ENCODE data around the gene SERINC4. TPM values are rescaled to one million over a fixed set of nuclear protein-coding genes. Genes with fewer than 3 reads are reported as not detected.
"Not testable (repeated sequence)": the region's sequence is repeated elsewhere in the genome, so short reads cannot be mapped to it uniquely, and the experiment has no call there.

Gene SERINC4
- total RNA-seq (2014; rRNA removed; shearing (Covaris generic)), result not detected in 2 replicates

DNA sequence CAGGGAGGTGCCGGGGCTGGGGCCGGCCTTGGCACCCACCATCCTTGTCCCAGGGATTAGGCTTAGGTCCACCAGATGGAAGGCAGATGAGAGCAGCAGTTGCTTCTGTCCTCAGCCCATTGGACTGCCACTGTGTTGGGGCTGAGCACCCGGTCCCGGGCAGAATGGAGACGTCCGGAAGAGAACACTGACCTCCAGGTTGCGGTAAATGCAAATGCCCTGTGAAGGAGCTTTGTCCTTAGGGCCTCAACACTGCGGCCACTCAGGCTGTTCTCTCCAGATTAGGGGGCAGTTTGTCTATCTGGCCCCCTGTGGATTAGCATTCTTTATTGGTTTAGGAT is at the start of gene SERINC4:
Gene SERINC4, minus strand, starts transcription at position 276 of the 341 bp plus-strand sequence. Its CDS starts 234 bp downstream, at position 42.
- DNase-seq (ENCODE audit: low read depth), result no peak

DNA sequence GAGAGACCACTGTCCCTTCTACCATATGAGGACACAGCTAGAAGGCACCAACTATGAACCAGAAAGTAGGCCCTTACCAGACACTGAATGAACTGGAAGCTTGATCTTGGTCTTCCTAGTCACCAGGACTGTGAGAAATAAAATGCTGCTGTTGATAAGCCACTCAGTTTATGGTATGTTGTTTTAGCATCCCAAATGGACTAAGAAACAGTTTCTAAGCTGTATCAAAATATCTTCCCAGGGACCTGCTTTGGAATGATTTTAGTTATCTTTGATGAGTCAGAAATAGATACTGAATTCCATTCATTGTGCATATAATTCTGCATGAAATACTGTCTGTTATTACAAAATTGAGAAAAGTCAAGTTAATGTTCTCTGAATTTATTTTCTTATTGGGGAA is 45.4 kb upstream of the SERINC4 start:
- no peak for DNase-seq (ENCODE audit: low read depth)

DNA sequence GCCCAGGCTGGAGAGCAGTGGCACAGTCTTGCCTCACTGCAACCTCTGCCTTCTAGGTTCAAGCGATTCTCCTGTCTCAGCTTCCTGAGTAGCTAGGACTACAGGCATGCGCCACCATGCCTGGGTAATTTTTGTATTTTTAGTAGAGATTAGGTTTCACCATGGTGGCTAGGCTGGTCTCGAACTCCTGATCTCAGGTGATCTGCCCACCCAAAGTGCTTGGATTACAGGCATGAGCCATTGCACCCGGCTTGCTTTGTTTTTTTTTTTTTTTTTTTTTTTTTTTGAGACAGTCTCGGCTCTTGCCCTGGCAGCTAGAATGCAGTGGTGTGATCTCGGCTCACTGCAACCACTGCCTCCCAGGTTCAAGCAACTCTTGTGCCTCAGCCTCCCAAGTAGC is 32.5 kb upstream of the SERINC4 start:
- not testable (repeated sequence) for DNase-seq (ENCODE audit: low read depth)

DNA sequence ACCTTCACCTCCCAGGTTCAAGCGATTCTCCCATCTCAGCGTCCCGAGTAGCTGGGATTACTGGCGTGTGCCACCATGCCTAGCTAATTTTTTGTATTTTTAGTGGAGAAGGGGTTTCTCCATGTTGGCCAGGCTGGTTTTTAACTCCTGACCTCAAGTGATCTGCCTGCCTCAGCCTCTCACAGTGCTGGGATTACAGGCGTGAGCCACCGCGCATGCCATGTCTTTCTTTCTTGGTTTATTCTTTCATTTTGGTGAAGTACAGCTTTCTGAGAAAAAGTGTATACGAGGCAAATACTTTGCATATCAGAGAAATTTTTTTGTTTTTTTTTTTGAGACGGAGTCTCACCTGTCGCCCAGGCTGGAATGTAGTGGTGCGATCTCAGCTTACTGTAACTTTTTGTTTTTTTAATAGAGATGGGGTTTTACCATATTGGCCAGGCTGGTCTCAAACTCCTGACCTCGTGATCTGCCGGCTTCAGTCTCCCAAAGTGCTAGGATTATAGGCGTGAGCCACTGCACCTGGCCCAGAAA is 31.6 kb upstream of the SERINC4 start:
- not testable (repeated sequence) for DNase-seq (ENCODE audit: low read depth)

DNA sequence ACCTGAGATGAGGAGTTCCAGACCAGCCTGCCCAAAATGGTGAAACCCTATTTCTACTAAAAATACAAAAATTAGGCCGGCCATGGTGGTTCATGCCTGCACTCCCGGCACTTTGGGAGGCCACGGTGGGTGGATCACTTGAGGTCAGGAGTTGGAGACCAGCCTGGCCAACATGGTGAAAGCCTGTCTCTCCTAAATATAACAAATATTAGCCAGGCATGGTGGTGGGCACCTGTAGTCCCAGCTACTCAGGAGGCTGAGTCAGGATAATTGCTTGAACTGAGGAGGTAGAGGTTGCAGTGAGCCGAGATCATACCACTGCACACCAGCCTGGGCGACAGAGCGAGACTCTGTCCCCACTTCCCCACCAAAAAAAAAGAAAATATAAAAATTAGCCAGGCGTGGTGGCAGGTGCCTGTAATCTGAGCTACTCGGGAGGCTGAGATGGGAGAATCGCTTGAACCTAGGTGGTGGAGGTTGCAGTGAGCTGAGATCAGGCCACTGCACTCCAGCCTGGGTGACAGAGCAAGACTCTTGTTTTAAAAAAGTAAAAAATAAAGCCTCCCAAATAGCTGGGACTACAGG is 30.8 kb upstream of the SERINC4 start:
- DNase-seq (ENCODE audit: low read depth), result not testable (repeated sequence)

DNA sequence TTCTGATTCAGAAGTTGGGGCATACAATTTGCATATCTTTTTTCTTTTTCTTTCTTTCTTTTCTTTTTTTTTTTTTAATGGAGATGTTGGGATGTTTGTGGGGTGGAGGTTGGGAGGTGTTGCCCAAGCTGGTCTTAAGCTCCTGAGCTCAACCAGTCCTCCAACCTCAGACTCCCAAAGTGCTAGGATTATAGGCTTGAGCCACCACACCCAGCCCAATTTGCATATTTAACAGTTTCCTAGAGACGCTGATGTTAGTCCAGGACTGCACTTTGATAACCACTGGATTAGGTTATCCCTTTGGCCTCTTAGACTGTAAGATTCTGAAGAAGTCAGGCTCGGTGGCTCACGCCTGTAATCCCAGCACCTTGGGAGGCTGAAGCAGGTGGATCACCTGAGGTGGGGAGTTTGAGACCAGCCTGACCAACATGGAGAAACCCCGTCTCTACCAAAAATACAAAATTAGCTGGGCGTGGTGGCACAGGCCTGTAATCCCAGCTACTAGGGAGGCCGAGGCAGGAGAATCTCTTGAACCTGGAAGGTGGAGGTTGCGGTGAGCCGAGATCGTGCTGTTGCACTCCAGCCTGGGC is 30.0 kb upstream of the SERINC4 start:
- DNase-seq (ENCODE audit: low read depth), result not testable (repeated sequence)

DNA sequence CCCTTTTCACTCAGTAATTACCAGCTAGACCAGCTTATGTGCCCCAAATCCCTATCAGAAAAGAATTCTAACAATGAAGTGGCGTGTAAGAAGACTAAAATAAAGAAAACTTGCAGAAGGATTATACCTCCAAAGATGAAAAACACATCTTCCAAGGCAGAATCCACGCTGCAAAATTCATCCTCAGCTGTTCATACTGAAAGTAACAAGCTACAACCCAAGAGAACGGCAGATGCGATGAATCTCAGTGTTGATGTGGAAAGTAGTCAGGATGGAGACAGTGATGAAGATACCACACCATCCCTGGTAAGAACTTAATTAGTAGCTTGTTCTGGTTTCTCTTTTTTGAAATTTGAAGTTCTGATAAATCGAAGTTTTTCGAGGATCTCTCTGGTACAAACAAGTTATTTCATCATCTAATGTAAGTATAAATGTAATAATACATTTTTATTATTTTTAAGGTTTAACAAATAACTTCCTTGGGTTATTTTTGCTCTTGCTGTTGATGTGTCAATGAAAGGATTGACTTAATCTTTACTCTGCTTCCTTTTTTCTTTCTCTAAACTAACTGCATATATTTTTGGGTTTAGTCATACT is 28.1 kb upstream of the SERINC4 start:
- peak; percentile 42 for DNase-seq (ENCODE audit: low read depth)

DNA sequence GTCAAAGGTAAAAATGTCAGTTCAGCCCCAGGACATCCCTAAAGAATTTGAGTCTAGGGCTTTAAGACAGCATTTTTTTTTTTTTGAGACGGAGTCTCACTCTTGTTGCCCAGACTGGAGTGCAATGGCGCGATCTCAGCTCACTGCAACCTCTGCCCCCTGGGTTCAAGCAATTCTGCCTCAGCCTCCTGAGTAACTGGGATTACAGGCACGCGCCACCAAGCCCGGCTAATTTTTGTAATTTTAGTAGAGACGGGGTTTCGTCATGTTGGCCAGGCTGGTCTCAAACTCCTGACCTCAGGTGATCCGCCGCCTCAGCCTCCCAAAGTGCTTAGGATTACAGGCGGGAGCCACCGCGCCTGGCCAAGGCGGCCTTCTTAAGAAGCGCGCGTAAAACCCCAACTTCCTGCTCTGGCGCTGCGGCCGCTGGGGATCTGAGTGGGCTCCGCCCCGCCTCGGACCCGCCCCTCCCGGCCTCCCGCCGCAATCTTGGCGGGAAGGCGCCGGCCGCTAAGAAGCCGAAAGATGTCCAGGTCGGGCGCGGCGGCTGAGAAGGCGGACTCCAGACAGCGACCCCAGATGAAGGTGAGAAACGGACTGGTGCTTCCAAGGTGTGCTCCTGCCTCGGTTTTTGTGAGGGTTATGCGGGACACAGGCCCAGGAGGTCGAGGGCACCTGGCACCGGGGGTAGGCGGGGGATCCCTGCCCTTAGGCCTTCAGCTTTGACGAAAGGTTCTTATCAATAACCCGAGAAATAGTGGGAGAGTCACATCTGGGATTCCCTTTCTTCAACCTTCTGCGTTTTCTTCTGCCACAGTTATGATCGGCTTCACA is 26.7 kb upstream of the SERINC4 start, which contains the start of gene WDR76:
Gene WDR76, plus strand, starts transcription at position 495 of the 834 bp plus-strand sequence. Its CDS starts 31 bp downstream, at position 526.
- peak; percentile 90 for DNase-seq (ENCODE audit: low read depth)

DNA sequence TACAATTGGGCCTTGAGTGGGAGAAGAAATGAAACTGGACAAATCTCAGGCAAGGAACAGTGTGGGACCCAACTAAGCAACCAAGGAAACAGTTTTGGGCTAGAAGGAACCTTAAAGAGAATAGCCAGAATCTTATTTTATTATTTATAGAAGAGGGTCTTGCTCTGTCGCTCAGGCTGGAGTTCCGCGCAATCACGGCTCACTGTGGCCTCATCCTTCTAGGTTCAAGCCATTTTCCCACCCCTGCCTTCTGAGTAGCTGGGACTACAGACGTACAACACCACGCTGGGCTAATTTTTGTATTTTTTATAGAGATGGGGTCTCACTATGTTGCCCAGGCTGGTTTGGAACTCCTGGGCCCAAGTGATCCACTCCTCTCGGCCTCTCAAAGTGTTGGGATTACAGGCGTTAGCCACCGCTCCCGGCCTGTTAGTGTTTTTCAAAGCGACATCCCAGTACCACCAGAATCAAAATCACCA is 26.0 kb upstream of the SERINC4 start:
- DNase-seq (ENCODE audit: low read depth), result no peak

DNA sequence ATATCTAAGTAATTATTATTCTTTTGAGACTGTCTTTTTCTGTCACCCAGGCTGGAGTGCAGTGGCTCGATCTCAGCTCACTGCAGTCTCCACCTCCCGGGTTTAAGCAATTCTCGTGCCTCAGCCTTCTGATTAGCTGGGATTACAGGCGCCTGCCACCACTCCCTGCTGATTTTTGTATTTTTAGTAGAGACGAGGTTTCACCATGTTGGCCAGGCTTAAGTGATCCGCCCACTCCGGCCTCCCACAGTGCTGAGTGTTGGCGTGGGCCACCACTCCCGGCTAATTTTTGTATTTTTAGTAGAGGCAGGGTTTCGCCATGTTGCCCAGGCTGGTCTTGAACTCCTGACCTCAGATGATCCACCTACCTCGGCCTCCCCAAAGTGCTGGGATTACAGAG is 25.3 kb upstream of the SERINC4 start:
- not testable (repeated sequence) for DNase-seq (ENCODE audit: low read depth)

DNA sequence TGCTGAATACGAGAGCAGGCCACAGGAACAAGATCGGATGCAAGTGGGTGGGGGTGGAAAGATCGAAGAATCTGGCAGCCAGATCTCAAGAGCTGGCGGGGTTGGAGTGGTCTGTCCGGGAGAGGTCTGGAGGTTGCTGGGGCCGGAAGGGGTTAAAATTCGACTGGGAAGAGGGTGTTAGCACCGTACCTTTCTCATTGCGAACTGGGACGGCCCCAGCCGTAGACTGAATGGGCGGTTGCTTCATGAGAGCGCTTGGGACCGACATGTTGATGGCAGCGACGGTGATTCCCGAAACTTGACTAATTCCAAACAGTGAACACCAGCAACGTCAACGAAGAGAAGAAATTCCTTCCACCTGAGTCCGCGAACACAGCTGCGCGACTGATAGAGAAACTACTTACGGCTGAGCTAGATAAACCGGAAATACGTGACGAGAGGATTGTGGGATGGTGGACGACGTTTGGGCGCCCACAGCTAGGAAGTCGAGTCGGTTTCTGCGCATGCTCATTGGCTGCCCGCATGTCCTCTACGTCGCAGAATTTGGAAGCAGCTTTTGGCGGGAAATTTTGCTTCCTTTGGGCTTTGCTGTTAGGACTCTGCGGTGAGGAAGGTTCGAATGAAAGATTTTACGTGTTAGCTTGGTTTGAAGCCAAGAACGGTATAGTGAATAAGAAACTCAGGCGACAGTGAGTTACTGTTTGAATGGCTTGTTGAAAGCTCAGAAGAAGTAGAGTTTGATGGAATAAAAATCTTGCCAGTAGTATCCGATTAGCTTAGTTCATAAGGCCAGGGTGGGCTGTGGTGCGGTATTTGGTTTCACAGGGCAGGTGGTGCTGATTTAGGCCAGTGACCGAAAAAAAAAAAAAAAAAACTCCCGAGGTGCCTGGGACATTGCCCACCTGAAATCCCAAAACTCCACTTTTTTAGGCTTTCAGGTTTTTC is 24.6 kb upstream of the SERINC4 start, which contains the start of gene MFAP1:
Gene MFAP1, minus strand, starts transcription at position 389 of the 945 bp plus-strand sequence. Its CDS starts 121 bp downstream, at position 268.
- peak; percentile 98 for DNase-seq (ENCODE audit: low read depth)

DNA sequence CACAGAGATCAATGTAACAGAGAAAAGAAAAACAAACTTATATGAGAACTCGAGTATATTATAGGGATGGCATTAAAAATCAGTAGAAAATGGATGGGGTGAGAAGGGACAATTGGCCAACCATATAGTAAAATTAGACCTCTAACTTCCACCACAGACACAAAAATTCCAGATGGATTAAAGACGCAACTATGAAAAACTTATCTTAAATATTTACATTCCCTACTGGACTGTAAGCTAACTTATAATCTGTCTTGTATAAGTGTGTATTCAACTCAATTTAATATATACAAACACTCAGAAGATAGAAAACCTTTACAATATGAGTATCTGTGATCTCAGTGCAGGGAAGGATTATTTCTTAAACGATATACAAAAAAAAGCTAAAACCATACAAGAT is 21.5 kb upstream of the SERINC4 start:
- DNase-seq (ENCODE audit: low read depth), result no peak

DNA sequence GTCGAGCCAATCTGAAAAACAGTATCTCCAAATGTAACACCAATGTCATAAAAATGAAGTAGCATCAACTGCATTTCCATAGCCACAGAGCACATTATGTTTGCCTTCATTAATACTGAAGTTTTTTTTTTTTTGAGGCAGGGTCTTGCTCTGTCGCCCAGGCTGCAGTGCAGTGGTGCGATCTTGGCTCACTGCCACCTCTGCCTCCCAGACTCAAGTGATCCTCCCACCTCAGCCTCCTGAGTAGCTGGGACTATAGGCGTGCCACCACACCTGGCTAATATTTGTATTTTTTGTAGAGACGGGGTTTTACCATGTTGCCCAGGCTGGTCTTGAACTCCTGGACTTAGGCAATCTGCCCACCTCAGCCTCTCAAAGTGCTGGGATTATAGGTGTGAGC is 15.0 kb upstream of the SERINC4 start:
- not testable (repeated sequence) for DNase-seq (ENCODE audit: low read depth)

DNA sequence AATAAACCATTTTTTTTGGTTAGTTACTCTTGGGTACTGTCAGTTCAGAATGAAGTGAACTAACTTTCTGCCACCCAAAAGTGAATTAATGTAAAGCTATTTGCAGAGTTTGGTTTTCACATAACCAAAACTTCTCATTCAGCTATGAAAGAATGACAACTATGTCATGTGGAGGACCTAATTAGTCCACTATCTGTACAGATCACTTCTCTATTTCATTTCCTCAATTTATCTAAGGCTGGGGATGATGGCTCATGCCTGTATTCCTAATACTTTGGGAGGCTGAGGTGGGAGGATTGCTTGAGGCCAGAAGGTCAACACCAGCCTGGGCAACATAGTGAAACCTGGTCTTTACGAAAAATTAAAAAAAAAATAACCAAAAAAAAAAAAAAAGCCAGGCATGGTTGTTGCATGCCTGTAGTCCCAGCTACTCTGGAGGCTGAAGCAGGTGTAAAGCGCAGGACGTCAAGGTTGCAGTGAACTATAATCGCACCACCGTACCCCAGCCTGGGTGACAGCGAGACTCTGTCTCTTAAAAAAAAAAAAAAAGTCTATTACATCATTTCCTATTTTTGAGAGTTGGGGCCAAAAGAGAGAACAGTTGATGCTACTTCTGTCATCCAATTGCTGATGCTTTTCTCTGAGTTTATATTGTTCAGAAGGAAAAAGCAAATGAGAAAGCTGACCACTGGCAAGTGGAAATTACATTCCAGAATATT is 9.1 kb upstream of the SERINC4 start:
- no peak for DNase-seq (ENCODE audit: low read depth)

DNA sequence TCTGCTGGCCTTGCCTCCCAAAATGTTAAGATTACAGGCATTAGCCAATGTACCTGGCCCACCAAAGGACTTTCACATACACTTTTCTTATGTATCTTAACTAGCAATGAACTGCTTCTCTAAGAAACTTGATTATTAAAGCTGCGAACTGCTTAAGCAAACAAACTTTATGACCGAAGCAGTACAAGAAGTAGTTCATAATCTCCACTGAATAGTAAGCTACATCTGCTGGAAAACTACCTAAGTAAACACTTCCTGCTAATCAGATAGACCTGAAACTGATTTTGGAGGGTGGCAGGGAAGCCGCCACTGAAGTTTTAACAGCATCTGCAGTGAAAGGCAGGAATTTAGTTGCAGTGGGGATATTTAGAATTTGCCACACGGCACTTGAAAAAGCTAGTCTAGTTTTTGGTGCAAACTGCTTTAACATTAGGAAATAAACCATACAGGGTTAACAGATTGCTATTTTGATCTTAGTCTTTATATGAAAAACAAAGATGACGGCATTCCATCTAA is 8.5 kb upstream of the SERINC4 start:
- no peak for DNase-seq (ENCODE audit: low read depth)

DNA sequence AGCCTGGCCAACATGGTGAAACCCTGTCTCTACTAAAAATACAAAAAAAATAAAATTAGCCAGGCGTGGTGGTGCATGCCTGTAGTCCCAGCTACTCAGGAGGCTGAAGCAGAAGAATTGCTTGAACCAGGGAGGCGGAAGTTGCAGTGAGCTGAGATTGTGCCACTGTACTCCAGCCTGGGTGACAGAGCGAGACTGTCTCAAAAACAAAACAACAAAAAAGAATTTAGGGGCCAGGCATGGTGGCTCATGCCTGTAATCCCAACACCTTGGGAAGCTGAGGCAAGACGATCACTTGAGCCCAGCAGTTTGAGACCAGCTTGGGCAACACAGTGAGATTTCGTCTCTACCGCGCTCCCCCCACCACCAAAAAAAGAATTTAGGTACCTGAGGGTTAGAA is 2.7 kb upstream of the SERINC4 start:
- DNase-seq (ENCODE audit: low read depth), result not testable (repeated sequence)

DNA sequence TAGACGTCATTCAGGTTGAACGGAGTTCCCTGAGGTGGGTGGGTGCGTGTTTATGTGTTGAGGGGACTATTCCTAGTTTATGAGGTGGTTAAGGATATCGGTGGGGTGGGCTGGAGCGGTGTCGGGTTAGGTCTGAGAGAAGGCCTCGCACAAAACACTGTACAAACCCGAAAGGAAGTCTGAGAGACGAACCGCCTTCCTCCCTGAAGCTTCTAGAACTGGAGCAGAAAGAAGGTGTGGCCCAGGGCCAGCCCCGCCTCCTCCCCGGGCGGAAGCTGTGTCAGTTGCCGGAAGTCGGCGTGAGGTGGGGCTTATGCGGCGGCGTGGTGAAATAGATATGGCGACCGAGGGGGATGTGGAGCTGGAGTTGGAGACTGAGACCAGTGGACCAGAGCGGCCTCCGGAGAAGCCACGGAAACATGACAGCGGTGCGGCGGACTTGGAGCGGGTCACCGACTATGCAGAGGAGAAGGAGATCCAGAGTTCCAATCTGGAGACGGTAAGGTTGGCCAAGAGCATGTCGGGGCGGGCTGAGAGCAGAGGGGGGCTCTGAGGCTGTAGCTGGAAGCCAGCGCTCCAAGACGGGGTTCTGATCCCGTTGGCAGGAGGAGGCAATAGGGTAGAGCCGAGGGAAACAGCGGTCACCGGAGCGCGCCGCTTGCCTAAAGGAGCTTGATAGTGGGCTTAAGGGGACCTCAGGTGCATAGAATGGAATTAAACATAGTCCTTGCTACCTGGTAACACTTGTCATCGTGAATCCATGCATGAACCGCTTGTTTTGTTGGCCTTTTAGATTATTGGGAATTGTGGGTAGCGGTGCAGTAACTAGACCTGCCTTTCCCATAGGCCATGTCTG is 494 bp upstream of the SERINC4 start, which contains the start of gene HYPK:
Gene HYPK, plus strand, starts transcription at position 314 of the 856 bp plus-strand sequence. Its CDS starts 24 bp downstream, at position 338.
- DNase-seq (ENCODE audit: low read depth), result peak; percentile 88

DNA sequence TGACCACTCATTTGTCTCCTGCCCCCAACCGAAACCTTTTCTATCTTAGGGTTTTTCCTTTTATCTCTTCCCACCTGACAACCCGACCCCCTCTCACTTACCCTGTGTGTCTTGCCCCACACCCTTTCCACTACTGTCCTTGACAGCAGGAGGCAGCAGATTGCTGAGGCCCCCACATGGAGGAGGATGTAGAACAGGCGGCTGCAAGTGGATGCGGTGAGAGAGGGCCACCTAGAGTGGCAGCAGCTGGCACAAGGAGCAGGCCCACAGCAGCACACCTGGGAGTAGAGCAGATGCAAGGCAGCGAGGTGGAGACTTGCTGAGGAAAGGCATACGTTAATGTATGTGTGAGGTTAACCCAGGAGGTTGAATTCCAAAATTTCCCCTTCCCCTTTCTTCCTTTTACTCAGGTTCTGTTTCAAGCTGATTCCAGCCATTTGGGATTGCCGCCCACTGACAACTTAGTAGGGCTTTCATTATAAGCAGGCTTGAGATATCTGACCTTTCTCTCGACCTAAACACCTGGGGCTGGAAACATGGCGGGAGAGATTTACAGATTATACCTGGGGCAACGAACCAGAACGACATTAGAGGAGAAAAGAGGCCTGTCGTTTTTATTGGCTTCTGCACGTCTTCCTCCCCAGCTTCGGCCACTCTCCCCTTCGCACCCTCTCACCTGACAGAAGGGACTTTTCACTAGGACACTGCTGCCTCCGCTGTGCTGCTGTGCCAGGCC is 643 bp downstream of the SERINC4 start:
- DNase-seq (ENCODE audit: low read depth), result no peak
